ENCODE data around the gene NKX2-4. TPM values are rescaled to one million over a fixed set of nuclear protein-coding genes. Genes with fewer than 3 reads are reported as not detected.

Gene NKX2-4
- total and polyA plus RNA-seq, 10 of the 15 experiments (the other 5 are each of a cell fraction or from before 2014, with no cell fraction given): not detected

DNA sequence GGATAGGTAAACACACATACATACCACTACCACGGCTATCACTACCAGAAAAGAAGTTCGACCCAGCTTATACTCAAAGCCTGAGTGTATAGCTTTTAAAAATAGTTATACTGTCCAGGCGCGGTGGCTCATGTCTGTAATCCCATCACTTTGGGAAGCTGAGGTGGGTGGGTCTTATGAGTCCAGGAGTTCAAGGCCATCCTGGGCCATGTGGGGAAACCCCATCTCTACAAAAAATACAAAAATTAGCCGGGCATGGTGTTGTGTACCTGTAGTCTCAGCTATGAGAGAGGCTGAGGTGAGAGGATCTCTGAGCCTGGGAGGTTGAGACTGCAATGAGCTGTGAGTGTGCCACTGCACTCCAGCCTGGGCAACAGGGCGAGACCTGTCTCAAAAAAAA is 32.9 kb downstream of the NKX2-4 start:
- DNase-seq (ENCODE audit: low read depth, low spot score): no peak
- in situ Hi-C loops (cut with MboI) (no loop called here), intact Hi-C loops (cut with micrococcal nuclease; ENCODE audit: unreplicated experiment) (no loop called here)
- Histone ChIP-seq H3K4me1 (ENCODE audit: control insufficient read depth, insufficient read depth, low read length) (no peaks in the 10 kb centered on the region), H3K9ac (ENCODE audit: control insufficient read depth, insufficient read depth, low read length) (no peak overlapping the region), H3K27me3 (replicated peaks in 1 of 2; ENCODE audit: control insufficient read depth in 2 of 2, insufficient read depth in 2 of 2, low read length in 1 of 2) (no peaks in the 10 kb centered on the region), H3K4me2 (ENCODE audit: control insufficient read depth, insufficient read depth) (no peak overlapping the region), H4K20me1 (ENCODE audit: control insufficient read depth, insufficient read depth) (no peaks in the 10 kb centered on the region), H3K36me3 (ENCODE audit: control insufficient read depth in 2 of 2, insufficient read depth in 2 of 2, low read length in 1 of 2) (peaks cover 4 to 10% of the 10 kb centered on the region in 2 experiments; a peak in 3 of 4 replicates), H2AFZ (ENCODE audit: control insufficient read depth, low read depth, low read length) (no peak overlapping the region), H3K9me3 (replicated peaks; ENCODE audit: control insufficient read depth, insufficient read depth, low read length) (no peaks in the 10 kb centered on the region), H3K27ac (ENCODE audit: control insufficient read depth, insufficient read depth) (no peak overlapping the region), H3K4me3 (no peak overlapping the region), H3K79me2 (ENCODE audit: control insufficient read depth, insufficient read depth, low read length) (no peaks in the 10 kb centered on the region)
- ChIA-PET POLR2A (no interaction called here), SMC1A (ENCODE audit: uncharacterized antibody, unreplicated experiment) (no interaction called here), CTCF (no interaction called here), RAD21 (ENCODE audit: unreplicated experiment) (no interaction called here)
- WGBS (ENCODE audit: insufficient coverage, insufficient replicate concordance, low lambda C conversion rate, missing lambda C conversion rate): 96% methylated on average over 6 of the region's 6 CpGs
- TF ChIP-seq EGR1 (IDR thresholded peaks at IDR 0.05; ENCODE audit: borderline replicate concordance in 1 of 2, low read depth in 2 of 2, low read length in 2 of 2) (no peak), STAT3 (IDR thresholded peaks at IDR 0.05; ENCODE audit: low read depth, low read length) (no peak), ZNF274 (IDR thresholded peaks at IDR 0.05; ENCODE audit: insufficient read depth, insufficient read length) (no peak), ZNF622 (IDR thresholded peaks at IDR 0.05) (no peak), DPF2 (IDR thresholded peaks at IDR 0.05) (no peak), NBN (IDR thresholded peaks at IDR 0.05) (no peak)
- TF ChIP-seq, protein P1, sequence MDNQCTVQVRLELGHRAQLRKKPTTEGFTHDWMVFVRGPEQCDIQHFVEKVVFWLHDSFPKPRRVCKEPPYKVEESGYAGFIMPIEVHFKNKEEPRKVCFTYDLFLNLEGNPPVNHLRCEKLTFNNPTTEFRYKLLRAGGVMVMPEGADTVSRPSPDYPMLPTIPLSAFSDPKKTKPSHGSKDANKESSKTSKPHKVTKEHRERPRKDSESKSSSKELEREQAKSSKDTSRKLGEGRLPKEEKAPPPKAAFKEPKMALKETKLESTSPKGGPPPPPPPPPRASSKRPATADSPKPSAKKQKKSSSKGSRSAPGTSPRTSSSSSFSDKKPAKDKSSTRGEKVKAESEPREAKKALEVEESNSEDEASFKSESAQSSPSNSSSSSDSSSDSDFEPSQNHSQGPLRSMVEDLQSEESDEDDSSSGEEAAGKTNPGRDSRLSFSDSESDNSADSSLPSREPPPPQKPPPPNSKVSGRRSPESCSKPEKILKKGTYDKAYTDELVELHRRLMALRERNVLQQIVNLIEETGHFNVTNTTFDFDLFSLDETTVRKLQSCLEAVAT (IDR thresholded peaks at IDR 0.05): no peak
- ATAC-seq: no peak
- BruUV-seq (replicated peaks): no TSS peak
- FAIRE-seq: no peak

DNA sequence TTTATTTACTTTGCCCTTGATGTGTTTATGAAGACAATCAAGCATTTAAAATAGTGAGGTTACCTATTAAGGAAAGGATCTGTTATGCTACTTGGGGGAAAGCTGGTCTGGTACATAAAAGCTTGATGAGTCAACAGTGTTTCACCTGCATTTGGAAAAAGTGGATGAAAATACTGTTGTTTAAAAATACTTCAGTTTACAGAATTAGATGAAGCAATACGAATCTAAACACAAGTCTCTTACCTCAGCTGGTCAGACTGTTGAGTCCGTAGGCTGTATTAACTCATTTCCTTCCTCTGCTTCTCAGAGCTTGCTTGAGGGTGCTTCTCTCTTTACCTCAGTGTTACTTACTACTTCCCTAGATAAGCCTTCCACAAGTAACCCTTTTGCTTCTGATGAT is 36.1 kb downstream of the NKX2-4 start:
- ChIA-PET POLR2A (no interaction called here), SMC1A (ENCODE audit: uncharacterized antibody, unreplicated experiment) (no interaction called here), CTCF (no interaction called here), RAD21 (ENCODE audit: unreplicated experiment) (no interaction called here)
- no peaks in the 10 kb centered on the region for H4K20me1 ChIP-seq (ENCODE audit: control insufficient read depth, insufficient read depth)
- DNase-seq (ENCODE audit: low read depth, low spot score) (no peak), FAIRE-seq (no peak), ATAC-seq (no peak)
- no peaks in the 10 kb centered on the region for H3K4me1 ChIP-seq (ENCODE audit: control insufficient read depth, insufficient read depth, low read length)
- in situ Hi-C loops (cut with MboI): no loop called here
- TF ChIP-seq, protein P2, sequence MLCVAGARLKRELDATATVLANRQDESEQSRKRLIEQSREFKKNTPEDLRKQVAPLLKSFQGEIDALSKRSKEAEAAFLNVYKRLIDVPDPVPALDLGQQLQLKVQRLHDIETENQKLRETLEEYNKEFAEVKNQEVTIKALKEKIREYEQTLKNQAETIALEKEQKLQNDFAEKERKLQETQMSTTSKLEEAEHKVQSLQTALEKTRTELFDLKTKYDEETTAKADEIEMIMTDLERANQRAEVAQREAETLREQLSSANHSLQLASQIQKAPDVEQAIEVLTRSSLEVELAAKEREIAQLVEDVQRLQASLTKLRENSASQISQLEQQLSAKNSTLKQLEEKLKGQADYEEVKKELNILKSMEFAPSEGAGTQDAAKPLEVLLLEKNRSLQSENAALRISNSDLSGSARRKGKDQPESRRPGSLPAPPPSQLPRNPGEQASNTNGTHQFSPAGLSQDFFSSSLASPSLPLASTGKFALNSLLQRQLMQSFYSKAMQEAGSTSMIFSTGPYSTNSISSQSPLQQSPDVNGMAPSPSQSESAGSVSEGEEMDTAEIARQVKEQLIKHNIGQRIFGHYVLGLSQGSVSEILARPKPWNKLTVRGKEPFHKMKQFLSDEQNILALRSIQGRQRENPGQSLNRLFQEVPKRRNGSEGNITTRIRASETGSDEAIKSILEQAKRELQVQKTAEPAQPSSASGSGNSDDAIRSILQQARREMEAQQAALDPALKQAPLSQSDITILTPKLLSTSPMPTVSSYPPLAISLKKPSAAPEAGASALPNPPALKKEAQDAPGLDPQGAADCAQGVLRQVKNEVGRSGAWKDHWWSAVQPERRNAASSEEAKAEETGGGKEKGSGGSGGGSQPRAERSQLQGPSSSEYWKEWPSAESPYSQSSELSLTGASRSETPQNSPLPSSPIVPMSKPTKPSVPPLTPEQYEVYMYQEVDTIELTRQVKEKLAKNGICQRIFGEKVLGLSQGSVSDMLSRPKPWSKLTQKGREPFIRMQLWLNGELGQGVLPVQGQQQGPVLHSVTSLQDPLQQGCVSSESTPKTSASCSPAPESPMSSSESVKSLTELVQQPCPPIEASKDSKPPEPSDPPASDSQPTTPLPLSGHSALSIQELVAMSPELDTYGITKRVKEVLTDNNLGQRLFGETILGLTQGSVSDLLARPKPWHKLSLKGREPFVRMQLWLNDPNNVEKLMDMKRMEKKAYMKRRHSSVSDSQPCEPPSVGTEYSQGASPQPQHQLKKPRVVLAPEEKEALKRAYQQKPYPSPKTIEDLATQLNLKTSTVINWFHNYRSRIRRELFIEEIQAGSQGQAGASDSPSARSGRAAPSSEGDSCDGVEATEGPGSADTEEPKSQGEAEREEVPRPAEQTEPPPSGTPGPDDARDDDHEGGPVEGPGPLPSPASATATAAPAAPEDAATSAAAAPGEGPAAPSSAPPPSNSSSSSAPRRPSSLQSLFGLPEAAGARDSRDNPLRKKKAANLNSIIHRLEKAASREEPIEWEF (IDR thresholded peaks at IDR 0.05; ENCODE audit: insufficient replicate concordance, low read depth, low read length): no peak
- TF ChIP-seq BRCA1 (IDR thresholded peaks at IDR 0.05; ENCODE audit: low read depth, low read length) (no peak), BACH1 (IDR thresholded peaks at IDR 0.05; ENCODE audit: borderline replicate concordance) (no peak), HDGF (IDR thresholded peaks at IDR 0.05) (no peak), SPI1 (IDR thresholded peaks at IDR 0.05; ENCODE audit: borderline replicate concordance, insufficient read depth, low read depth, low read length) (no peak), ZNF622 (IDR thresholded peaks at IDR 0.05) (no peak)
- H3K4me3 ChIP-seq: no peak overlapping the region
- H3K4me2 ChIP-seq (ENCODE audit: control insufficient read depth, insufficient read depth): no peak overlapping the region
- 41% methylated on average over 2 of the region's 2 CpGs for WGBS (ENCODE audit: insufficient coverage, insufficient replicate concordance, low lambda C conversion rate, missing lambda C conversion rate)
- H3K36me3 ChIP-seq (ENCODE audit: control insufficient read depth in 2 of 2, insufficient read depth in 2 of 2, low read length in 1 of 2): peaks cover 4 to 10% of the 10 kb centered on the region in 2 experiments
- H2AFZ ChIP-seq (ENCODE audit: control insufficient read depth, low read depth, low read length): no peak overlapping the region
- no peak overlapping the region for H3K9ac ChIP-seq (ENCODE audit: control insufficient read depth, insufficient read depth, low read length)
- H3K9me3 ChIP-seq (replicated peaks; ENCODE audit: control insufficient read depth, insufficient read depth, low read length): no peaks in the 10 kb centered on the region
- no peaks in the 10 kb centered on the region for H3K27me3 ChIP-seq (replicated peaks in 1 of 2; ENCODE audit: control insufficient read depth in 2 of 2, insufficient read depth in 2 of 2, low read length in 1 of 2)
- BruUV-seq (replicated peaks): no TSS peak
- intact Hi-C loops (cut with micrococcal nuclease; ENCODE audit: unreplicated experiment): no loop called here
- H3K79me2 ChIP-seq (ENCODE audit: control insufficient read depth, insufficient read depth, low read length): no peaks in the 10 kb centered on the region
- H3K27ac ChIP-seq (ENCODE audit: control insufficient read depth, insufficient read depth): no peak overlapping the region

All from GM12878 (cell line).